Keratinocyte (primary cell): Measurements from ENCODE around the gene MLIP. TPM values are rescaled to one million over a fixed set of nuclear protein-coding genes. Genes with fewer than 3 reads are reported as not detected.

Experiments
- DNase-seq: peaks from one replicate; pipeline ENCODE4 v3.0.0-alpha.2; 2011; ENCODE audit warnings: low read depth, missing footprints, low spot score
- FAIRE-seq: peaks from 2 replicates; lab custom pipeline; 2011; peaks lifted over from hg19 to GRCh38; lab: Jason Lieb, UNC
- H2AFZ ChIP-seq: 2 replicates; pipeline ENCODE4 v1.6.0; 2012; ENCODE audit warnings: low read length, control low read depth, inconsistent platforms; ENCODE audit not compliant: control insufficient read depth
- H3K27ac ChIP-seq: 2 replicates; pipeline ENCODE4 v1.5.1; 2011; ENCODE audit warnings: low read length; ENCODE audit not compliant: control insufficient read depth, insufficient read depth
- H3K27me3 ChIP-seq: 3 replicates; pipeline ENCODE4 v1.6.0; 2011; ENCODE audit warnings: low read length; ENCODE audit not compliant: control insufficient read depth, insufficient read depth; ENCODE audit errors: extremely low read depth
- H3K36me3 ChIP-seq, 2 experiments: 2 replicates in 1 of 2; 3 replicates in 1 of 2; pipeline ENCODE4 v1.5.1; 2011; ENCODE audit warnings: low read length in 2 of 2, mild to moderate bottlenecking in 1 of 2; ENCODE audit not compliant: control insufficient read depth in 2 of 2, insufficient read depth in 2 of 2; ENCODE audit errors: extremely low read depth in 1 of 2
- H3K4me1 ChIP-seq: 3 replicates; pipeline ENCODE4 v1.5.1; 2011; ENCODE audit warnings: low read length; ENCODE audit not compliant: control insufficient read depth, insufficient read depth; ENCODE audit errors: extremely low read depth
- H3K4me2 ChIP-seq: 3 replicates; pipeline ENCODE4 v1.6.0; 2011; ENCODE audit warnings: low read depth, low read length; ENCODE audit not compliant: control insufficient read depth, insufficient read depth; ENCODE audit errors: extremely low read depth
- H3K4me3 ChIP-seq, 3 experiments: fragments of 200-600 bp in 1 of 3; sonication (generic) in 1 of 3; 2 replicates in 2 of 3; 3 replicates in 1 of 3; pipeline ENCODE4 v1.5.1; 2011 to 2016; ENCODE audit warnings: low read length in 3 of 3, mild to moderate bottlenecking in 3 of 3, control low read depth in 2 of 3, inconsistent platforms in 1 of 3, low read depth in 1 of 3, mixed read lengths in 1 of 3, mixed run types in 1 of 3, moderate library complexity in 1 of 3; ENCODE audit not compliant: control insufficient read depth in 2 of 3, insufficient read depth in 2 of 3; ENCODE audit errors: extremely low read depth in 1 of 3
- H3K79me2 ChIP-seq: 2 replicates; pipeline ENCODE4 v1.6.0; 2012; ENCODE audit warnings: low read length; ENCODE audit not compliant: control insufficient read depth, insufficient read depth
- H3K9ac ChIP-seq: 3 replicates; pipeline ENCODE4 v1.6.0; 2011; ENCODE audit warnings: low read length; ENCODE audit not compliant: control insufficient read depth, insufficient read depth; ENCODE audit errors: extremely low read depth
- H3K9me1 ChIP-seq: 3 replicates; pipeline ENCODE4 v1.6.0; 2011; ENCODE audit warnings: low read length; ENCODE audit not compliant: control insufficient read depth, insufficient read depth; ENCODE audit errors: extremely low read depth
- H3K9me3 ChIP-seq: 2 replicates; pipeline ENCODE4 v1.5.1; 2012; ENCODE audit warnings: low read depth, low read length; ENCODE audit not compliant: control insufficient read depth
- H4K20me1 ChIP-seq: 3 replicates; pipeline ENCODE4 v1.6.0; 2011; ENCODE audit warnings: low read length; ENCODE audit not compliant: control insufficient read depth, insufficient read depth; ENCODE audit errors: extremely low read depth
- EZH2 ChIP-seq: IDR thresholded peaks from one replicate; pipeline ENCODE4 v1.6.1; 2012; ENCODE audit warnings: inconsistent platforms, mild to moderate bottlenecking, low read length, moderate library complexity
- dilution Hi-C: fragments of 300-500 bp; cut with MboI; formaldehyde crosslinking; loops from one replicate; pipeline ENCODE4 v1.7.0; 2020; ENCODE audit warnings: low sequenced_read_pairs; ENCODE audit not compliant: extremely low pct_ligation_motif_present
- polyA plus RNA-seq, 5 experiments: library from polyadenylated mRNA; depleted of rRNA in 3 of 5; stranded (reverse) in 3 of 5; stranded (forward) in 1 of 5; unstranded in 1 of 5; fragments of >200 nt; gene quantifications; 1 replicate in 1 of 5; 2 replicates in 3 of 5; 3 replicates in 1 of 5; pipeline versions ENCODE4 v1.2.1 to v1.2.3, GENCODE V29; 2011 to 2012; ENCODE audit warnings: missing spikeins in 2 of 5, low read depth in 1 of 5, low replicate concordance in 1 of 5
- TF ChIP-seq, protein P1 (sequence below), 3 experiments: IDR thresholded peaks in 1 of 3; conservative IDR thresholded peaks in 1 of 3; optimal IDR thresholded peaks in 1 of 3; 2 replicates in 2 of 3; 3 replicates in 1 of 3; pipeline versions ENCODE3 to v1.5.1; 2011; ENCODE audit warnings: low read length in 3 of 3, mild to moderate bottlenecking in 3 of 3, moderate library complexity in 2 of 3, control low read depth in 1 of 3, inconsistent platforms in 1 of 3; ENCODE audit not compliant: insufficient read depth in 2 of 3; ENCODE audit errors: extremely low read depth in 1 of 3

Gene MLIP
- polyA plus RNA-seq, 1 donor (not counting 4 experiments of a cell fraction or from before 2014, with no cell fraction given), result 0.87 TPM

- H3K4me2 ChIP-seq, result no peak overlapping the region
- TF ChIP-seq EZH2, result no peak
- TF ChIP-seq, protein P1, sequence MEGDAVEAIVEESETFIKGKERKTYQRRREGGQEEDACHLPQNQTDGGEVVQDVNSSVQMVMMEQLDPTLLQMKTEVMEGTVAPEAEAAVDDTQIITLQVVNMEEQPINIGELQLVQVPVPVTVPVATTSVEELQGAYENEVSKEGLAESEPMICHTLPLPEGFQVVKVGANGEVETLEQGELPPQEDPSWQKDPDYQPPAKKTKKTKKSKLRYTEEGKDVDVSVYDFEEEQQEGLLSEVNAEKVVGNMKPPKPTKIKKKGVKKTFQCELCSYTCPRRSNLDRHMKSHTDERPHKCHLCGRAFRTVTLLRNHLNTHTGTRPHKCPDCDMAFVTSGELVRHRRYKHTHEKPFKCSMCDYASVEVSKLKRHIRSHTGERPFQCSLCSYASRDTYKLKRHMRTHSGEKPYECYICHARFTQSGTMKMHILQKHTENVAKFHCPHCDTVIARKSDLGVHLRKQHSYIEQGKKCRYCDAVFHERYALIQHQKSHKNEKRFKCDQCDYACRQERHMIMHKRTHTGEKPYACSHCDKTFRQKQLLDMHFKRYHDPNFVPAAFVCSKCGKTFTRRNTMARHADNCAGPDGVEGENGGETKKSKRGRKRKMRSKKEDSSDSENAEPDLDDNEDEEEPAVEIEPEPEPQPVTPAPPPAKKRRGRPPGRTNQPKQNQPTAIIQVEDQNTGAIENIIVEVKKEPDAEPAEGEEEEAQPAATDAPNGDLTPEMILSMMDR (optimal IDR thresholded peaks at IDR 0.05 in 1 of 3, IDR thresholded peaks at IDR 0.05 in 1 of 3, conservative IDR thresholded peaks at IDR 0.05 in 1 of 3; ENCODE audit: extremely low read depth in 1 of 3, insufficient read depth in 2 of 3, low read length in 3 of 3), result no peak
- H3K4me3 ChIP-seq, result no peak overlapping the region
- no peaks in the 10 kb centered on the region for H4K20me1 ChIP-seq
- no peaks in the 10 kb centered on the region for H3K36me3 ChIP-seq
- H3K79me2 ChIP-seq, result no peaks in the 10 kb centered on the region
- H3K27me3 ChIP-seq, result no peaks in the 10 kb centered on the region
- H3K4me1 ChIP-seq, result no peaks in the 10 kb centered on the region
- dilution Hi-C loops, result no loop called here
- no peak overlapping the region for H3K9ac ChIP-seq
- no peaks in the 10 kb centered on the region for H3K9me1 ChIP-seq
- H3K9me3 ChIP-seq, result no peaks in the 10 kb centered on the region
- DNase-seq (no peak), FAIRE-seq (no peak)
- no peak overlapping the region for H2AFZ ChIP-seq
- no peak overlapping the region for H3K27ac ChIP-seq
Measured at GRCh38 chr6:54179152-54179551, 67.9 kb downstream of the MLIP start.

GRCh38 chr6:54183616-54184015 is 72.4 kb downstream of the MLIP start:
- TF ChIP-seq EZH2, result no peak
- TF ChIP-seq, protein P1 (optimal IDR thresholded peaks at IDR 0.05 in 1 of 3, IDR thresholded peaks at IDR 0.05 in 1 of 3, conservative IDR thresholded peaks at IDR 0.05 in 1 of 3; ENCODE audit: extremely low read depth in 1 of 3, insufficient read depth in 2 of 3, low read length in 3 of 3), result no peak
- H3K4me2 ChIP-seq, result no peak overlapping the region
- no peaks in the 10 kb centered on the region for H3K27me3 ChIP-seq
- no peaks in the 10 kb centered on the region for H3K36me3 ChIP-seq
- no peak overlapping the region for H3K27ac ChIP-seq
- H3K4me3 ChIP-seq, result no peak overlapping the region
- dilution Hi-C loops, result no loop called here
- DNase-seq (no peak), FAIRE-seq (no peak)
- no peak overlapping the region for H2AFZ ChIP-seq
- no peak overlapping the region for H3K9ac ChIP-seq
- no peaks in the 10 kb centered on the region for H3K9me3 ChIP-seq
- H3K9me1 ChIP-seq, result no peaks in the 10 kb centered on the region
- H3K4me1 ChIP-seq, result no peaks in the 10 kb centered on the region
- H4K20me1 ChIP-seq, result no peaks in the 10 kb centered on the region
- no peaks in the 10 kb centered on the region for H3K79me2 ChIP-seq
